Measurements from ENCODE around the gene KRT74.

The KRT74 gene

GRCh38 chr12:52573743-52574142 lies at the start of gene KRT74:
TSS of gene KRT74 (minus strand) at chr12:52573843. CDS start at chr12:52573777, 66 bp downstream.
- Histone ChIP-seq H3K36me3 (ENCODE audit: control insufficient read depth, insufficient read depth, low read length) (no peaks in the 10 kb centered on the region), H3K9ac (ENCODE audit: low read length) (no peak within 1 kb of the TSS), H3K4me1 (ENCODE audit: control insufficient read depth, insufficient read depth, low read length) (no peaks in the 10 kb centered on the region), H3K4me3 (ENCODE audit: low read length) (no peak within 1 kb of the TSS), H3K9me3 (ENCODE audit: control insufficient read depth, low read length) (no peaks in the 10 kb centered on the region), H3K27me3 (ENCODE audit: control insufficient read depth, insufficient read depth, low read length) (no peaks in the 10 kb centered on the region)

- H3K4me3 ChIP-seq (ENCODE audit: low read length), result no peak overlapping the region
- no peaks in the 10 kb centered on the region for H3K36me3 ChIP-seq (ENCODE audit: control insufficient read depth, insufficient read depth, low read length)
- H3K9me3 ChIP-seq (ENCODE audit: control insufficient read depth, low read length), result no peaks in the 10 kb centered on the region
- no peak overlapping the region for H3K9ac ChIP-seq (ENCODE audit: low read length)
- no peaks in the 10 kb centered on the region for H3K4me1 ChIP-seq (ENCODE audit: control insufficient read depth, insufficient read depth, low read length)
- H3K27me3 ChIP-seq (ENCODE audit: control insufficient read depth, insufficient read depth, low read length), result no peaks in the 10 kb centered on the region
Measured at GRCh38 chr12:52622349-52622748, 48.7 kb upstream of the KRT74 start.

GRCh38 chr12:52618866-52619265 lies 45.2 kb upstream of the KRT74 start:
- H3K27me3 ChIP-seq (ENCODE audit: control insufficient read depth, insufficient read depth, low read length), result peaks cover 6% of the 10 kb centered on the region
- H3K9me3 ChIP-seq (ENCODE audit: control insufficient read depth, low read length), result no peaks in the 10 kb centered on the region
- no peak overlapping the region for H3K4me3 ChIP-seq (ENCODE audit: low read length)
- H3K36me3 ChIP-seq (ENCODE audit: control insufficient read depth, insufficient read depth, low read length), result no peaks in the 10 kb centered on the region
- no peaks in the 10 kb centered on the region for H3K4me1 ChIP-seq (ENCODE audit: control insufficient read depth, insufficient read depth, low read length)
- H3K9ac ChIP-seq (ENCODE audit: low read length), result no peak overlapping the region

- Histone ChIP-seq H3K36me3 (ENCODE audit: control insufficient read depth, insufficient read depth, low read length) (no peaks in the 10 kb centered on the region), H3K27me3 (ENCODE audit: control insufficient read depth, insufficient read depth, low read length) (peaks cover 8% of the 10 kb centered on the region), H3K4me1 (ENCODE audit: control insufficient read depth, insufficient read depth, low read length) (no peaks in the 10 kb centered on the region), H3K9ac (ENCODE audit: low read length) (no peak within 1 kb of the TSS), H3K4me3 (ENCODE audit: low read length) (no peak within 1 kb of the TSS), H3K9me3 (ENCODE audit: control insufficient read depth, low read length) (no peaks in the 10 kb centered on the region)
Measured at GRCh38 chr12:52618216-52618615, 44.6 kb upstream of the KRT74 start, which contains the start of gene KRT73. TSS of gene KRT73 (minus strand) at chr12:52618559. CDS start at chr12:52618524, 35 bp downstream.

GRCh38 chr12:52617403-52617785 lies 43.8 kb upstream of the KRT74 start:
- H3K27me3 ChIP-seq (ENCODE audit: control insufficient read depth, insufficient read depth, low read length), result peaks cover 8% of the 10 kb centered on the region
- no peaks in the 10 kb centered on the region for H3K4me1 ChIP-seq (ENCODE audit: control insufficient read depth, insufficient read depth, low read length)
- no peak overlapping the region for H3K4me3 ChIP-seq (ENCODE audit: low read length)
- no peaks in the 10 kb centered on the region for H3K36me3 ChIP-seq (ENCODE audit: control insufficient read depth, insufficient read depth, low read length)
- H3K9me3 ChIP-seq (ENCODE audit: control insufficient read depth, low read length), result no peaks in the 10 kb centered on the region
- H3K9ac ChIP-seq (ENCODE audit: low read length), result no peak overlapping the region

GRCh38 chr12:52616680-52617402 lies 43.2 kb upstream of the KRT74 start:
- H3K27me3 ChIP-seq (ENCODE audit: control insufficient read depth, insufficient read depth, low read length), result peaks cover 9% of the 10 kb centered on the region
- H3K4me3 ChIP-seq (ENCODE audit: low read length), result no peak overlapping the region
- H3K4me1 ChIP-seq (ENCODE audit: control insufficient read depth, insufficient read depth, low read length), result no peaks in the 10 kb centered on the region
- no peaks in the 10 kb centered on the region for H3K36me3 ChIP-seq (ENCODE audit: control insufficient read depth, insufficient read depth, low read length)
- H3K9me3 ChIP-seq (ENCODE audit: control insufficient read depth, low read length), result no peaks in the 10 kb centered on the region
- no peak overlapping the region for H3K9ac ChIP-seq (ENCODE audit: low read length)

- H3K36me3 ChIP-seq (ENCODE audit: control insufficient read depth, insufficient read depth, low read length), result no peaks in the 10 kb centered on the region
- H3K9me3 ChIP-seq (ENCODE audit: control insufficient read depth, low read length), result no peaks in the 10 kb centered on the region
- no peak overlapping the region for H3K9ac ChIP-seq (ENCODE audit: low read length)
- H3K4me1 ChIP-seq (ENCODE audit: control insufficient read depth, insufficient read depth, low read length), result no peaks in the 10 kb centered on the region
- peaks cover 18% of the 10 kb centered on the region for H3K27me3 ChIP-seq (ENCODE audit: control insufficient read depth, insufficient read depth, low read length)
- H3K4me3 ChIP-seq (ENCODE audit: low read length), result no peak overlapping the region
Measured at GRCh38 chr12:52615912-52616311, 42.3 kb upstream of the KRT74 start.

GRCh38 chr12:52615208-52615868 lies 41.7 kb upstream of the KRT74 start:
- no peaks in the 10 kb centered on the region for H3K9me3 ChIP-seq (ENCODE audit: control insufficient read depth, low read length)

GRCh38 chr12:52614381-52615207 lies 41.0 kb upstream of the KRT74 start:
- peaks cover 23% of the 10 kb centered on the region for H3K27me3 ChIP-seq (ENCODE audit: control insufficient read depth, insufficient read depth, low read length)
- H3K9me3 ChIP-seq (ENCODE audit: control insufficient read depth, low read length), result no peaks in the 10 kb centered on the region
- H3K4me1 ChIP-seq (ENCODE audit: control insufficient read depth, insufficient read depth, low read length), result no peaks in the 10 kb centered on the region
- H3K9ac ChIP-seq (ENCODE audit: low read length), result no peak overlapping the region
- no peak overlapping the region for H3K4me3 ChIP-seq (ENCODE audit: low read length)
- H3K36me3 ChIP-seq (ENCODE audit: control insufficient read depth, insufficient read depth, low read length), result no peaks in the 10 kb centered on the region

More at GRCh38 chr12:52615208-52615868, 41.7 kb upstream of the KRT74 start:
- Histone ChIP-seq H3K4me1 (ENCODE audit: control insufficient read depth, insufficient read depth, low read length) (no peaks in the 10 kb centered on the region), H3K36me3 (ENCODE audit: control insufficient read depth, insufficient read depth, low read length) (no peaks in the 10 kb centered on the region), H3K9ac (ENCODE audit: low read length) (no peak overlapping the region), H3K27me3 (ENCODE audit: control insufficient read depth, insufficient read depth, low read length) (peaks cover 23% of the 10 kb centered on the region), H3K4me3 (ENCODE audit: low read length) (no peak overlapping the region)

GRCh38 chr12:52613384-52614030 lies 39.9 kb upstream of the KRT74 start:
- Histone ChIP-seq H3K4me1 (ENCODE audit: control insufficient read depth, insufficient read depth, low read length) (no peaks in the 10 kb centered on the region), H3K4me3 (ENCODE audit: low read length) (no peak overlapping the region), H3K27me3 (ENCODE audit: control insufficient read depth, insufficient read depth, low read length) (peaks cover 23% of the 10 kb centered on the region), H3K36me3 (ENCODE audit: control insufficient read depth, insufficient read depth, low read length) (no peaks in the 10 kb centered on the region), H3K9me3 (ENCODE audit: control insufficient read depth, low read length) (no peaks in the 10 kb centered on the region), H3K9ac (ENCODE audit: low read length) (no peak overlapping the region)

GRCh38 chr12:52612431-52613383 lies 39.1 kb upstream of the KRT74 start:
- no peaks in the 10 kb centered on the region for H3K9me3 ChIP-seq (ENCODE audit: control insufficient read depth, low read length)
- no peak overlapping the region for H3K4me3 ChIP-seq (ENCODE audit: low read length)
- H3K4me1 ChIP-seq (ENCODE audit: control insufficient read depth, insufficient read depth, low read length), result no peaks in the 10 kb centered on the region
- H3K36me3 ChIP-seq (ENCODE audit: control insufficient read depth, insufficient read depth, low read length), result no peaks in the 10 kb centered on the region
- peaks cover 23% of the 10 kb centered on the region for H3K27me3 ChIP-seq (ENCODE audit: control insufficient read depth, insufficient read depth, low read length)
- no peak overlapping the region for H3K9ac ChIP-seq (ENCODE audit: low read length)

Data from mucosa of stomach (tissue), 1 donor.